ENCODE data around the gene ST6GALNAC5.

- no peak for TF ChIP-seq YY1 (IDR thresholded peaks at IDR 0.05; ENCODE audit: insufficient read depth, insufficient read length)
- TF ChIP-seq ZNF274 (IDR thresholded peaks at IDR 0.05; ENCODE audit: low read depth, low read length) = no peak
These were observed 10.1 kb upstream of the ST6GALNAC5 start for GRCh38 chr1:76857138-76857537.
